IMR-90 (cell line): ENCODE results near the gene ZCCHC14. TPM values are rescaled to one million over a fixed set of nuclear protein-coding genes. Genes with fewer than 3 reads are reported as not detected.
A peak's percentile ranks its signal among the peaks of the same experiment; 100 is the strongest.

ENCODE experiments used
- ATAC-seq: fragments of 200-7000 bp; cut with Tn5 transposase; 2 replicates; pipeline ENCODE4 v1.9.1; 2020; ENCODE audit warnings: low read depth, mild to moderate bottlenecking, moderate library complexity
- BruUV-seq: library from RNA; stranded (reverse); fragments of 400-500 nt; replicated peaks from 2 replicates; lab custom pipeline; 2021; lab: Mats Ljungman, UMichigan
- CTCF ChIA-PET: fragments of 300-600 bp; formaldehyde crosslinking; extraction: SDS; loops from one replicate; lab custom pipeline; 2021; ENCODE audit warnings: antibody characterized with exemption; lab: Yijun Ruan, JAX
- POLR2A ChIA-PET: fragments of 300-600 bp; sonication (Branson Sonifier 250); formaldehyde crosslinking; loops from one replicate; lab custom pipeline; 2022; ENCODE audit warnings: antibody characterized with exemption; ENCODE audit not compliant: unreplicated experiment; lab: Charles Lee
- DNase-seq: peaks from one replicate; pipeline ENCODE4 v3.0.0; 2013
- H2AFZ ChIP-seq: replicated peaks from 2 replicates; pipeline ENCODE3; 2013; ENCODE audit warnings: low read length, mild to moderate bottlenecking; ENCODE audit not compliant: poor library complexity
- H2AK5ac ChIP-seq: 2 replicates; pipeline ENCODE4 v1.6.1; 2013; ENCODE audit warnings: low read depth, low read length, inconsistent platforms
- H2AK9ac ChIP-seq: replicated peaks from 2 replicates; pipeline ENCODE3; 2013; ENCODE audit warnings: mild to moderate bottlenecking, low read depth, low read length, moderate library complexity; ENCODE audit not compliant: poor library complexity
- H2BK120ac ChIP-seq: 2 replicates; pipeline ENCODE4 v1.6.1; 2013; ENCODE audit warnings: low read depth, low read length, inconsistent platforms
- H2BK15ac ChIP-seq: 3 replicates; pipeline ENCODE4 v1.6.1; 2013; ENCODE audit warnings: low read depth, low read length, inconsistent platforms
- H2BK20ac ChIP-seq: 2 replicates; pipeline ENCODE4 v1.6.1; 2013; ENCODE audit warnings: low read depth, mild to moderate bottlenecking, inconsistent platforms, low read length, moderate library complexity
- H2BK5ac ChIP-seq: 2 replicates; pipeline ENCODE4 v1.6.1; 2013; ENCODE audit warnings: mild to moderate bottlenecking, low read depth, low read length, inconsistent platforms; ENCODE audit not compliant: poor library complexity, severe bottlenecking
- H3K14ac ChIP-seq: replicated peaks from 2 replicates; pipeline ENCODE4 v1.6.1; 2013; ENCODE audit warnings: low read depth, low read length, inconsistent platforms
- H3K18ac ChIP-seq: 2 replicates; pipeline ENCODE4 v1.6.1; 2013; ENCODE audit warnings: low read depth, low read length, control low read depth
- H3K23ac ChIP-seq: 2 replicates; pipeline ENCODE4 v1.6.1; 2013; ENCODE audit warnings: low read depth, low read length, inconsistent platforms
- H3K27ac ChIP-seq: 2 replicates; pipeline ENCODE4 v1.5.1; 2013; ENCODE audit warnings: mild to moderate bottlenecking, control low read depth, low read length; ENCODE audit not compliant: insufficient read depth
- H3K27me3 ChIP-seq: 2 replicates; pipeline ENCODE4 v1.6.1; 2013; ENCODE audit warnings: low read length; ENCODE audit not compliant: control insufficient read depth, insufficient read depth
- H3K36me3 ChIP-seq: 2 replicates; pipeline ENCODE4 v1.6.1; 2013; ENCODE audit warnings: low read length, mixed read lengths; ENCODE audit not compliant: control insufficient read depth, insufficient read depth
- H3K4ac ChIP-seq: 2 replicates; pipeline ENCODE4 v1.6.1; 2013; ENCODE audit warnings: low read depth, low read length, inconsistent platforms
- H3K4me1 ChIP-seq: 2 replicates; pipeline ENCODE4 v1.6.1; 2013; ENCODE audit warnings: low read length, mixed read lengths; ENCODE audit not compliant: control insufficient read depth, insufficient read depth
- H3K4me2 ChIP-seq: 2 replicates; pipeline ENCODE4 v1.6.1; 2013; ENCODE audit warnings: low read depth, mild to moderate bottlenecking, control low read depth, low read length, moderate library complexity
- H3K4me3 ChIP-seq: 2 replicates; pipeline ENCODE4 v1.5.1; 2013; ENCODE audit warnings: low read depth, mild to moderate bottlenecking, control low read depth, low read length, moderate library complexity; ENCODE audit not compliant: insufficient read depth
- H3K56ac ChIP-seq: 2 replicates; pipeline ENCODE4 v1.6.1; 2013; ENCODE audit warnings: low read length, inconsistent platforms; ENCODE audit not compliant: insufficient read depth; ENCODE audit errors: extremely low read depth
- H3K79me1 ChIP-seq, 2 experiments: 2 replicates each; pipeline ENCODE4 v1.6.1; 2013; ENCODE audit warnings: low read length in 2 of 2, inconsistent platforms in 1 of 2, low read depth in 1 of 2
- H3K9ac ChIP-seq: 2 replicates; pipeline ENCODE4 v1.6.1; 2013; ENCODE audit warnings: low read depth, low read length, control low read depth
- H3K9me1 ChIP-seq: 2 replicates; pipeline ENCODE4 v1.6.1; 2013; ENCODE audit warnings: low read length, inconsistent platforms; ENCODE audit not compliant: insufficient read depth
- H3K9me3 ChIP-seq: 2 replicates; pipeline ENCODE4 v1.6.1; 2013; ENCODE audit warnings: low read length; ENCODE audit not compliant: control insufficient read depth, insufficient read depth
- H4K20me1 ChIP-seq: 2 replicates; pipeline ENCODE4 v1.6.1; 2013; ENCODE audit warnings: low read length, inconsistent platforms; ENCODE audit not compliant: insufficient read depth
- H4K5ac ChIP-seq: 2 replicates; pipeline ENCODE4 v1.6.1; 2013; ENCODE audit warnings: mild to moderate bottlenecking, low read depth, low read length, control low read depth
- H4K8ac ChIP-seq, 2 experiments: 2 replicates each; pipeline ENCODE4 v1.6.1; 2013; ENCODE audit warnings: low read depth in 2 of 2, low read length in 2 of 2, control low read depth in 1 of 2, inconsistent platforms in 1 of 2
- H4K91ac ChIP-seq: 2 replicates; pipeline ENCODE4 v1.6.1; 2013; ENCODE audit warnings: low read depth, low read length, inconsistent platforms; ENCODE audit not compliant: insufficient read depth
- BHLHE40 ChIP-seq: fragments of 150-350 bp; IDR thresholded peaks from 2 replicates; pipeline ENCODE4 v1.6.1; 2016; ENCODE audit warnings: mild to moderate bottlenecking, low read depth, low read length
- CHD1 ChIP-seq: IDR thresholded peaks from 2 replicates; pipeline ENCODE4 v1.6.1; 2012; ENCODE audit warnings: low read depth, low read length, improper control_type of control experiment
- FOS ChIP-seq: fragments of 150-350 bp; IDR thresholded peaks from 2 replicates; pipeline ENCODE4 v1.6.1; 2016; ENCODE audit warnings: low read depth, low read length
- NFE2L2 ChIP-seq: fragments of 150-350 bp; IDR thresholded peaks from 2 replicates; pipeline ENCODE4 v1.6.1; 2016; ENCODE audit warnings: low read depth, mild to moderate bottlenecking, low read length
- RCOR1 ChIP-seq: IDR thresholded peaks from 2 replicates; pipeline ENCODE4 v1.6.1; 2012; ENCODE audit warnings: mild to moderate bottlenecking, low read length, improper control_type of control experiment; ENCODE audit not compliant: insufficient replicate concordance
- WGBS, 2 experiments: methylation state at CpG; one replicate each; pipeline versions ENCODE4 v1.1.5 to v1.1.7; 2013; ENCODE audit warnings: missing lambda C conversion rate in 2 of 2; ENCODE audit not compliant: insufficient read length in 1 of 2; ENCODE audit errors: extremely low coverage in 2 of 2; 5-methylcytosine and 5-hydroxymethylcytosine counted together
- dilution Hi-C: fragments of 300-500 bp; cut with HindIII; formaldehyde crosslinking; loops from one replicate; pipeline ENCODE4 v1.14.3; 2018; ENCODE audit warnings: low sequenced_read_pairs; ENCODE audit not compliant: unreplicated experiment
- in situ Hi-C: fragments of 300-500 bp; cut with MboI; formaldehyde crosslinking; loops from 3 replicates; pipeline ENCODE4 v1.14.3; 2019; ENCODE audit warnings: low sequenced_read_pairs, inconsistent platforms, mixed read lengths
- intact Hi-C: fragments of 100-400 bp; cut with micrococcal nuclease; formaldehyde crosslinking; loops from 2 replicates; pipeline ENCODE4 v1.10.0; 2022
- polyA plus RNA-seq, 3 experiments: library from polyadenylated mRNA; depleted of rRNA; stranded (reverse); fragments of >200 nt; gene quantifications; 2 replicates each; pipeline ENCODE4 v1.2.3, GENCODE V29; 2012; ENCODE audit warnings: low replicate concordance in 1 of 3
- total RNA-seq: library from RNA; depleted of rRNA; stranded (reverse); fragments of >200 nt; gene quantifications from 2 replicates; pipeline ENCODE4 v1.2.3, GENCODE V29; 2012

The ZCCHC14 gene
- total and polyA plus RNA-seq, 2 of the 4 experiments (the other 2 are of a cell fraction): 2.5 to 5.3 TPM

- H3K79me1 ChIP-seq: peaks cover 23 to 61% of the 10 kb centered on the region in 2 experiments
- H3K9me3 ChIP-seq: no peaks in the 10 kb centered on the region
- H3K27ac ChIP-seq: peak overlapping the region; percentile 47
- 0 out of 2 replicates have a peak overlapping the region, but pooled peaks have one; percentile 30 for H4K5ac ChIP-seq
- peak overlapping the region; percentile 53; the same call in 1 of the 2 replicates for H3K18ac ChIP-seq
- H2BK120ac ChIP-seq: peak overlapping the region; percentile 91
- dilution Hi-C loops: no loop called here
- peak; percentile 99 for DNase-seq
- H3K4me3 ChIP-seq: no peak overlapping the region
- H4K20me1 ChIP-seq: peaks cover 14% of the 10 kb centered on the region
- peak overlapping the region; percentile 75 for H2BK20ac ChIP-seq
- H2AK9ac ChIP-seq: peak overlapping the region; percentile 39
- peak overlapping the region; percentile 8 for H3K4me2 ChIP-seq
- H2BK5ac ChIP-seq: peak overlapping the region; percentile 64
- peaks cover 21% of the 10 kb centered on the region for H3K36me3 ChIP-seq
- H3K9ac ChIP-seq: no peak overlapping the region
- H4K91ac ChIP-seq: peak overlapping the region; percentile 48; the same call in 1 of the 2 replicates
- CTCF ChIA-PET: no interaction called here
- peaks cover 22% of the 10 kb centered on the region for H3K9me1 ChIP-seq
- POLR2A ChIA-PET: no interaction called here
- ATAC-seq: peak; percentile 97
- H3K23ac ChIP-seq: peak overlapping the region; percentile 46
- peak overlapping the region; percentile 77 for H3K4ac ChIP-seq
- BruUV-seq: no TSS peak
- H2AFZ ChIP-seq: no peak overlapping the region
- in situ Hi-C loops: no loop called here
- peak overlapping the region; percentile 29; the same call in 1 of the 2 replicates for H3K14ac ChIP-seq
- peak overlapping the region; percentile 55; the same call in 1 of the 3 replicates for H2BK15ac ChIP-seq
- peak overlapping the region in 1 of 2 experiments; percentile 26; a peak in 1 of 4 replicates for H4K8ac ChIP-seq
- 96% methylated on average over 5 of the region's 22 CpGs; no CpG with 5 or more reads in 1 of the 2 experiments for WGBS, 2 experiments
- intact Hi-C loops: no loop called here
- peaks cover 16% of the 10 kb centered on the region for H3K4me1 ChIP-seq
- H3K27me3 ChIP-seq: no peaks in the 10 kb centered on the region
- H3K56ac ChIP-seq: no peak overlapping the region
- TF ChIP-seq BHLHE40 (peak; percentile 93), RCOR1 (peak; percentile 87), CHD1 (no peak), FOS (peak; percentile 95), NFE2L2 (no peak)
- peak overlapping the region; percentile 81 for H2AK5ac ChIP-seq
Observed at GRCh38 chr16:87457709-87458423, 35.0 kb downstream of the ZCCHC14 start.
